Stimulated activated CD8-positive, alpha-beta memory T cell treated with anti-CD3 and anti-CD28 coated beads, Interleukin-7, amount 100 ng/mL, for 4 hours (primary cell): ENCODE results near the gene ALDH3B1.
"Not testable (repeated sequence)": the region's sequence is repeated elsewhere in the genome, so short reads cannot be mapped to it uniquely, and the experiment has no call there.

ENCODE experiments used
- DNase-seq, 2 donors: peaks; one replicate each; pipeline ENCODE4 v3.0.0-alpha.2; 2020; ENCODE audit warnings: low read depth in 2 of 2

ALDH3B1 gene

GRCh38 chr11:68010090-68011041, at the start of gene ALDH3B1:
Gene ALDH3B1 (plus strand): TSS chr11:68010327. CDS start chr11:68015298, 4,971 bp downstream.
- no peak for DNase-seq

GRCh38 chr11:67963217-67963616, 46.9 kb upstream of the ALDH3B1 start:
- DNase-seq: not testable (repeated sequence)

GRCh38 chr11:67963879-67964278, 46.2 kb upstream of the ALDH3B1 start:
- DNase-seq: not testable (repeated sequence)

GRCh38 chr11:67964746-67965145, 45.4 kb upstream of the ALDH3B1 start:
- DNase-seq: not testable (repeated sequence)

GRCh38 chr11:67965830-67966348, 44.2 kb upstream of the ALDH3B1 start:
- DNase-seq: not testable (repeated sequence)

- not testable (repeated sequence) for DNase-seq
These were observed 35.4 kb upstream of the ALDH3B1 start for GRCh38 chr11:67974746-67975145.

- DNase-seq: peak in 1 of 2 donors; percentile 12
These were observed 31.2 kb upstream of the ALDH3B1 start for GRCh38 chr11:67978766-67979418.

GRCh38 chr11:67981226-67981625, 28.9 kb upstream of the ALDH3B1 start:
- not testable (repeated sequence) for DNase-seq

GRCh38 chr11:67982255-67982857, 27.8 kb upstream of the ALDH3B1 start:
- DNase-seq: not testable (repeated sequence)

GRCh38 chr11:67983951-67984350, 26.2 kb upstream of the ALDH3B1 start:
- no peak for DNase-seq

- not testable (repeated sequence) for DNase-seq
These were observed 24.8 kb upstream of the ALDH3B1 start for GRCh38 chr11:67985302-67985701.

- not testable (repeated sequence) for DNase-seq
These were observed 19.4 kb upstream of the ALDH3B1 start for GRCh38 chr11:67990546-67991346.

GRCh38 chr11:67991347-67992121, 18.6 kb upstream of the ALDH3B1 start:
- DNase-seq: not testable (repeated sequence)

- DNase-seq: peak in 1 of 2 donors; percentile 11
These were observed 16.3 kb upstream of the ALDH3B1 start for GRCh38 chr11:67993821-67994220.

GRCh38 chr11:67994387-67994786, 15.7 kb upstream of the ALDH3B1 start:
- DNase-seq: not testable (repeated sequence)

- not testable (repeated sequence) for DNase-seq
These were observed 15.0 kb upstream of the ALDH3B1 start for GRCh38 chr11:67995129-67995528.

- DNase-seq: not testable (repeated sequence)
These were observed 14.5 kb upstream of the ALDH3B1 start for GRCh38 chr11:67995579-67995978.

- no peak for DNase-seq
These were observed 14.1 kb upstream of the ALDH3B1 start for GRCh38 chr11:67996051-67996450.

- no peak for DNase-seq
These were observed 13.3 kb upstream of the ALDH3B1 start for GRCh38 chr11:67996622-67997474.
